H9 (cell line): Measurements from ENCODE around the gene DAPK1. TPM values are rescaled to one million over a fixed set of nuclear protein-coding genes. Genes with fewer than 3 reads are reported as not detected.

Experiments used
- DNase-seq: peaks from one replicate; pipeline ENCODE4 v3.0.0-alpha.2; 2017
- H2AFZ ChIP-seq: one replicate; pipeline ENCODE4 v1.6.1; 2013; ENCODE audit warnings: mild to moderate bottlenecking, low read length, control low read depth, moderate library complexity
- H2AK5ac ChIP-seq: 2 replicates; pipeline ENCODE4 v1.6.1; 2013; ENCODE audit warnings: low read length, control low read depth, mixed read lengths; ENCODE audit not compliant: insufficient read length
- H2BK120ac ChIP-seq: one replicate; pipeline ENCODE4 v1.6.1; 2013; ENCODE audit warnings: low read depth, mild to moderate bottlenecking, low read length, control low read depth, inconsistent platforms; ENCODE audit not compliant: poor library complexity, severe bottlenecking
- H2BK12ac ChIP-seq: 2 replicates; pipeline ENCODE4 v1.6.1; 2013; ENCODE audit warnings: low read length, control low read depth, mixed read lengths, low read depth; ENCODE audit not compliant: insufficient read length
- H2BK15ac ChIP-seq: 2 replicates; pipeline ENCODE4 v1.6.1; 2013; ENCODE audit warnings: low read depth, low read length, control low read depth
- H2BK20ac ChIP-seq: one replicate; pipeline ENCODE4 v1.6.1; 2013; ENCODE audit warnings: low read depth, mild to moderate bottlenecking, low read length, control low read depth, inconsistent platforms; ENCODE audit not compliant: poor library complexity, severe bottlenecking
- H2BK5ac ChIP-seq: 2 replicates; pipeline ENCODE4 v1.6.1; 2013; ENCODE audit warnings: low read length, control low read depth, mixed read lengths; ENCODE audit not compliant: insufficient read length
- H3K14ac ChIP-seq: 2 replicates; pipeline ENCODE4 v1.6.1; 2013; ENCODE audit warnings: low read length, control low read depth; ENCODE audit not compliant: insufficient read depth
- H3K18ac ChIP-seq: 2 replicates; pipeline ENCODE4 v1.6.1; 2013; ENCODE audit warnings: low read depth, mild to moderate bottlenecking, mixed read lengths, low read length, control low read depth; ENCODE audit not compliant: insufficient read length
- H3K23ac ChIP-seq: 2 replicates; pipeline ENCODE4 v1.6.1; 2013; ENCODE audit warnings: low read length, control low read depth, mixed read lengths, low read depth; ENCODE audit not compliant: insufficient read length
- H3K23me2 ChIP-seq: 2 replicates; pipeline ENCODE4 v1.6.1; 2013; ENCODE audit warnings: low read depth, mild to moderate bottlenecking, mixed read lengths, low read length, control low read depth; ENCODE audit not compliant: insufficient read length, poor library complexity, severe bottlenecking
- H3K27ac ChIP-seq: 2 replicates; pipeline ENCODE4 v1.5.1; 2013; ENCODE audit warnings: low read length, control low read depth, mixed read lengths, low read depth; ENCODE audit not compliant: insufficient read length
- H3K27me3 ChIP-seq: 2 replicates; pipeline ENCODE4 v1.6.1; 2013; ENCODE audit warnings: low read length, control low read depth, inconsistent platforms; ENCODE audit not compliant: insufficient read depth
- H3K4ac ChIP-seq: 2 replicates; pipeline ENCODE4 v1.6.1; 2013; ENCODE audit warnings: low read depth, mild to moderate bottlenecking, control low read depth, inconsistent platforms, low read length, moderate library complexity
- H3K4me1 ChIP-seq: 2 replicates; pipeline ENCODE4 v1.6.1; 2013; ENCODE audit warnings: low read length, control low read depth, inconsistent platforms; ENCODE audit not compliant: insufficient read depth
- H3K4me2 ChIP-seq: 2 replicates; pipeline ENCODE4 v1.6.1; 2013; ENCODE audit warnings: low read length, control low read depth, mixed read lengths; ENCODE audit not compliant: insufficient read length, insufficient read depth
- H3K56ac ChIP-seq: 2 replicates; pipeline ENCODE4 v1.6.1; 2013; ENCODE audit warnings: low read depth, mild to moderate bottlenecking, mixed read lengths, low read length, control low read depth; ENCODE audit not compliant: insufficient read length
- H3K79me1 ChIP-seq: 2 replicates; pipeline ENCODE4 v1.6.1; 2013; ENCODE audit warnings: low read depth, mild to moderate bottlenecking, moderate library complexity, low read length, control low read depth, inconsistent platforms; ENCODE audit not compliant: insufficient read depth, poor library complexity, severe bottlenecking
- H3K79me2 ChIP-seq: 2 replicates; pipeline ENCODE4 v1.6.1; 2013; ENCODE audit warnings: low read length, control low read depth, inconsistent platforms; ENCODE audit not compliant: insufficient read depth
- H3K9ac ChIP-seq: 2 replicates; pipeline ENCODE4 v1.6.1; 2013; ENCODE audit warnings: low read length, control low read depth, mixed read lengths; ENCODE audit not compliant: insufficient read length; ENCODE audit errors: extremely low read depth
- H3K9me3 ChIP-seq: one replicate; pipeline ENCODE4 v1.6.1; 2013; ENCODE audit warnings: low read depth, low read length, inconsistent platforms; ENCODE audit not compliant: control insufficient read depth
- H3T11ph ChIP-seq: one replicate; pipeline ENCODE4 v1.6.1; 2013; ENCODE audit warnings: mild to moderate bottlenecking, low read length, control low read depth, inconsistent platforms
- H4K20me1 ChIP-seq: one replicate; pipeline ENCODE4 v1.6.1; 2013; ENCODE audit not compliant: control insufficient read depth, insufficient read length, insufficient read depth
- H4K5ac ChIP-seq: 2 replicates; pipeline ENCODE4 v1.6.1; 2013; ENCODE audit warnings: low read depth, mild to moderate bottlenecking, mixed read lengths, low read length, control low read depth; ENCODE audit not compliant: insufficient read length
- H4K8ac ChIP-seq: replicated peaks from 2 replicates; pipeline ENCODE4 v1.6.1; 2013; ENCODE audit warnings: low read length, control low read depth, mixed read lengths, low read depth; ENCODE audit not compliant: insufficient read length
- H4K91ac ChIP-seq: 2 replicates; pipeline ENCODE4 v1.6.1; 2013; ENCODE audit warnings: low read depth, mild to moderate bottlenecking, moderate library complexity, mixed read lengths, low read length, control low read depth; ENCODE audit not compliant: insufficient read length
- H3K27ac Mint-ChIP-seq, 3 experiments: 2 replicates in 2 of 3; 3 replicates in 1 of 3; pipeline ENCODE4 v1.8.0; 2020 to 2021; ENCODE audit warnings: mixed read lengths in 3 of 3, mild to moderate bottlenecking in 1 of 3, moderate library complexity in 1 of 3
- H3K27me3 Mint-ChIP-seq: 2 replicates; pipeline ENCODE4 v1.8.0; 2021; ENCODE audit warnings: low read depth, mild to moderate bottlenecking, moderate library complexity, mixed read lengths
- H3K36me3 Mint-ChIP-seq, 3 experiments: 2 replicates in 2 of 3; 3 replicates in 1 of 3; pipeline ENCODE4 v1.8.0; 2020 to 2021; ENCODE audit warnings: low read depth in 3 of 3, mixed read lengths in 3 of 3; ENCODE audit not compliant: insufficient read depth in 1 of 3
- H3K4me1 Mint-ChIP-seq, 2 experiments: 2 replicates each; pipeline ENCODE4 v1.8.0; 2020; ENCODE audit warnings: mixed read lengths in 2 of 2
- H3K4me3 Mint-ChIP-seq, 2 experiments: 2 replicates in 1 of 2; 3 replicates in 1 of 2; pipeline ENCODE4 v1.8.0; 2020 to 2021; ENCODE audit warnings: mild to moderate bottlenecking in 2 of 2, mixed read lengths in 2 of 2, moderate library complexity in 1 of 2
- H3K9me3 Mint-ChIP-seq, 2 experiments: 2 replicates in 1 of 2; 3 replicates in 1 of 2; pipeline ENCODE4 v1.8.0; 2020; ENCODE audit warnings: mild to moderate bottlenecking in 2 of 2, mixed read lengths in 2 of 2, moderate library complexity in 1 of 2
- CTCF ChIP-seq: fragments of 200-600 bp; sonication (generic); conservative IDR thresholded peaks from 3 replicates; pipeline ENCODE4 v1.8.0; 2021; ENCODE audit warnings: antibody characterized with exemption, mild to moderate bottlenecking
- WGBS: extraction: QIAGEN DNeasy Blood & Tissue Kit; methylation state at CpG from one replicate; pipeline ENCODE4 v1.1.7; 2013; ENCODE audit warnings: missing lambda C conversion rate, low lambda C conversion rate, mixed read lengths; ENCODE audit not compliant: insufficient read length; ENCODE audit errors: extremely low coverage; 5-methylcytosine and 5-hydroxymethylcytosine counted together
- total RNA-seq: library from RNA; stranded (reverse); gene quantifications from 2 replicates; pipeline ENCODE4 v1.2.1, GENCODE V29; 2021

The DAPK1 gene
- total RNA-seq, 1 experiment from 2014 or later, result 79.4 TPM

GRCh38 chr9:87615136-87615535 lies 117.5 kb downstream of the DAPK1 start:
- no peak for DNase-seq
- Mint-ChIP-seq H3K9me3 (no peaks in the 10 kb centered on the region; a peak in 1 of 5 replicates), H3K4me1 (peaks cover 51 to 55% of the 10 kb centered on the region in 2 experiments), H3K27me3 (no peaks in the 10 kb centered on the region), H3K4me3 (no peak overlapping the region; a peak in 1 of 5 replicates), H3K36me3 (peaks cover 60 to 67% (median 62%) of the 10 kb centered on the region in 3 experiments), H3K27ac (peak overlapping the region in 1 of 3 experiments; percentile 60; a peak in 2 of 7 replicates)
- H2BK120ac ChIP-seq, result no peak overlapping the region
- no peak overlapping the region for H2BK20ac ChIP-seq
- no peak overlapping the region for H4K5ac ChIP-seq
- no peak overlapping the region for H3T11ph ChIP-seq
- no peak overlapping the region for H3K4ac ChIP-seq
- no peak overlapping the region for H4K8ac ChIP-seq
- H2AFZ ChIP-seq, result no peak overlapping the region
- H2BK12ac ChIP-seq, result no peak overlapping the region
- H2AK5ac ChIP-seq, result no peak overlapping the region
- H3K9me3 ChIP-seq, result no peaks in the 10 kb centered on the region
- no peak overlapping the region for H3K18ac ChIP-seq
- H3K27ac ChIP-seq, result no peak overlapping the region
- no peaks in the 10 kb centered on the region for H3K23me2 ChIP-seq
- H3K27me3 ChIP-seq, result no peaks in the 10 kb centered on the region
- H3K14ac ChIP-seq, result no peak overlapping the region
- no peak overlapping the region for H3K9ac ChIP-seq
- no peak overlapping the region for H3K4me2 ChIP-seq
- no peak overlapping the region for H2BK5ac ChIP-seq
- H3K4me1 ChIP-seq, result peaks cover 4% of the 10 kb centered on the region
- no peak overlapping the region for H3K56ac ChIP-seq
- TF ChIP-seq CTCF, result no peak
- no CpG with 5 or more reads among the region's 6 CpGs for WGBS
- H3K79me2 ChIP-seq, result peaks cover 3% of the 10 kb centered on the region; the same call in 1 of the 2 replicates
- no peaks in the 10 kb centered on the region for H4K20me1 ChIP-seq
- no peak overlapping the region for H4K91ac ChIP-seq
- no peak overlapping the region for H2BK15ac ChIP-seq
- H3K23ac ChIP-seq, result no peak overlapping the region
- H3K79me1 ChIP-seq, result no peaks in the 10 kb centered on the region
